ENCODE measurements around the gene HLA-DRA. TPM values are rescaled to one million over a fixed set of nuclear protein-coding genes. Genes with fewer than 3 reads are reported as not detected.

HLA-DRA gene
- polyA plus RNA-seq, 1 donor from 2014 or later, result not detected

- TF ChIP-seq REST (IDR thresholded peaks at IDR 0.05; ENCODE audit: borderline replicate concordance), result no peak
- TF ChIP-seq TAF1 (IDR thresholded peaks at IDR 0.05; ENCODE audit: low read depth), result no peak
- no peak for TF ChIP-seq MXI1 (conservative IDR thresholded peaks at IDR 0.05; ENCODE audit: poor library complexity, severe bottlenecking)
Measured at GRCh38 chr6:32445321-32445854, 5.7 kb downstream of the HLA-DRA start (continued).

DNA sequence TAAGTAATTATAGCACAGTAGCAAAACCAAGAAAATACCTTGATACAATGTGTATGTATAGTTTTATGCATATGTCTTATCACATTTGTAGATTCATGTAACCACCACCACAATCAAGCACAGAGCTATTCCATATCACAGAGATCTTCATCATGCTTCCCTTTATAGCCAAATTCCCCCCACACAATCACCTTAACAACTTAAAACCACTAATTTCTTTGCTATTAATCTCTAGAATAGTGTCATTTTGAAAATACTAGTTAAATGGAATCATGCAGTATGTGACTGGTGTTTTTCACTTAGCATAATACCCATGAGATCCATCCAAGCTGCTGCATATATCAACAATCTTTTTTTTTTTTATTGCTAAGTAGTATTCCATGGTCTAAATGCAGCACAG lies 8.2 kb downstream of the HLA-DRA start:
- Histone ChIP-seq H3K36me3 (ENCODE audit: insufficient read depth, low read length) (no peaks in the 10 kb centered on the region), H3K27ac (ENCODE audit: low read length) (no peak overlapping the region), H4K20me1 (ENCODE audit: insufficient read depth) (no peaks in the 10 kb centered on the region), H3K4me3 (ENCODE audit: low read length) (no peak overlapping the region), H3K9me2 (ENCODE audit: insufficient read depth, low read length) (no peaks in the 10 kb centered on the region), H3K4me2 (ENCODE audit: low read length) (no peak overlapping the region), H3K27me3 (ENCODE audit: insufficient read depth, low read depth, low read length) (no peaks in the 10 kb centered on the region), H2AFZ (ENCODE audit: low read depth, low read length) (no peak overlapping the region), H3K79me2 (replicated peaks; ENCODE audit: insufficient read depth, low read length) (no peaks in the 10 kb centered on the region), H3K9me3 (ENCODE audit: low read length) (no peaks in the 10 kb centered on the region), H3F3A (ENCODE audit: insufficient read depth, low read length, poor library complexity, severe bottlenecking) (no peaks in the 10 kb centered on the region), H3K9ac (ENCODE audit: low read length) (no peak overlapping the region)
- TF ChIP-seq EZH2 (IDR thresholded peaks at IDR 0.05; ENCODE audit: borderline replicate concordance, insufficient read depth, low read length, poor library complexity, severe bottlenecking) (no peak), REST (IDR thresholded peaks at IDR 0.05; ENCODE audit: borderline replicate concordance) (no peak), POLR2AphosphoS5 (IDR thresholded peaks at IDR 0.05) (no peak), RAD21 (conservative IDR thresholded peaks at IDR 0.05) (no peak), TAF1 (IDR thresholded peaks at IDR 0.05; ENCODE audit: low read depth) (no peak), EP300 (conservative IDR thresholded peaks at IDR 0.05; ENCODE audit: poor library complexity, severe bottlenecking) (no peak), SMC3 (conservative IDR thresholded peaks at IDR 0.05; ENCODE audit: poor library complexity) (no peak), MXI1 (conservative IDR thresholded peaks at IDR 0.05; ENCODE audit: poor library complexity, severe bottlenecking) (no peak)
- TF ChIP-seq, protein P1, sequence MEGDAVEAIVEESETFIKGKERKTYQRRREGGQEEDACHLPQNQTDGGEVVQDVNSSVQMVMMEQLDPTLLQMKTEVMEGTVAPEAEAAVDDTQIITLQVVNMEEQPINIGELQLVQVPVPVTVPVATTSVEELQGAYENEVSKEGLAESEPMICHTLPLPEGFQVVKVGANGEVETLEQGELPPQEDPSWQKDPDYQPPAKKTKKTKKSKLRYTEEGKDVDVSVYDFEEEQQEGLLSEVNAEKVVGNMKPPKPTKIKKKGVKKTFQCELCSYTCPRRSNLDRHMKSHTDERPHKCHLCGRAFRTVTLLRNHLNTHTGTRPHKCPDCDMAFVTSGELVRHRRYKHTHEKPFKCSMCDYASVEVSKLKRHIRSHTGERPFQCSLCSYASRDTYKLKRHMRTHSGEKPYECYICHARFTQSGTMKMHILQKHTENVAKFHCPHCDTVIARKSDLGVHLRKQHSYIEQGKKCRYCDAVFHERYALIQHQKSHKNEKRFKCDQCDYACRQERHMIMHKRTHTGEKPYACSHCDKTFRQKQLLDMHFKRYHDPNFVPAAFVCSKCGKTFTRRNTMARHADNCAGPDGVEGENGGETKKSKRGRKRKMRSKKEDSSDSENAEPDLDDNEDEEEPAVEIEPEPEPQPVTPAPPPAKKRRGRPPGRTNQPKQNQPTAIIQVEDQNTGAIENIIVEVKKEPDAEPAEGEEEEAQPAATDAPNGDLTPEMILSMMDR (IDR thresholded peaks at IDR 0.05; ENCODE audit: poor library complexity, severe bottlenecking), result no peak

Measured in neural cell (in vitro differentiated cells).